Measurements from ENCODE around the gene MRTFB.
"Not testable (repeated sequence)": the region's sequence is repeated elsewhere in the genome, so short reads cannot be mapped to it uniquely, and the experiment has no call there.

MRTFB gene

GRCh38 chr16:14111713-14112538 lies 40.8 kb downstream of the MRTFB start:
- Histone ChIP-seq H3K36me3 (ENCODE audit: control insufficient read depth in 5 of 5, insufficient read depth in 5 of 5, low read length in 5 of 5) (no peaks in the 10 kb centered on the region), H3K9me3 (ENCODE audit: control insufficient read depth in 5 of 5, low read length in 5 of 5) (no peaks in the 10 kb centered on the region), H3K4me3 (ENCODE audit: low read depth in 1 of 5, low read length in 5 of 5) (no peak overlapping the region), H3K27ac (ENCODE audit: low read depth, low read length) (peak overlapping the region; percentile 57), H3K4me1 (ENCODE audit: control insufficient read depth in 5 of 5, insufficient read depth in 5 of 5, low read length in 5 of 5) (peaks cover 11 to 60% (median 33%) of the 10 kb centered on the region in 5 donors), H3K27me3 (ENCODE audit: control insufficient read depth in 5 of 5, insufficient read depth in 4 of 5, low read length in 5 of 5) (no peaks in the 10 kb centered on the region), H3K9ac (ENCODE audit: low read length in 5 of 5) (no peak overlapping the region)

DNA sequence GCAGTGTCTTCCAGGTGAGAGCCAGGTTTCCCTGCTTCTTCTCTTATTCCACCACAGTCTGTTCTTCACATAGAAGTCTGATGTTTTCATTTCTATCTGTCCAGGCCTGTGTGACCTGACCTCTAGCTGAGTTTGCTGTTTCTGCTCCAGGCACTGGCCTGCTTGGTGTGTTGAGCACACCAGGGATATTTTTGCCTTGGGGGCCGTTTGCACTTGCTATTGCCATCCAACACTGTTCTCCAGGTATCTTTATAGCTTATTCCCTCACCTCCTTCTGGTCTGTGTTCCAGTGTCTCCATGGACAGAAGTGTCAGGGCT lies 41.4 kb downstream of the MRTFB start:
- Histone ChIP-seq H3K4me1 (ENCODE audit: control insufficient read depth in 5 of 5, insufficient read depth in 5 of 5, low read length in 5 of 5) (peaks cover 11 to 60% (median 34%) of the 10 kb centered on the region in 5 donors), H3K9me3 (ENCODE audit: control insufficient read depth in 5 of 5, low read length in 5 of 5) (no peaks in the 10 kb centered on the region), H3K27ac (ENCODE audit: low read depth, low read length) (peak overlapping the region; percentile 57), H3K9ac (ENCODE audit: low read length in 5 of 5) (peak overlapping the region in 1 of 5 donors; percentile 35), H3K27me3 (ENCODE audit: control insufficient read depth in 5 of 5, insufficient read depth in 4 of 5, low read length in 5 of 5) (no peaks in the 10 kb centered on the region), H3K36me3 (ENCODE audit: control insufficient read depth in 5 of 5, insufficient read depth in 5 of 5, low read length in 5 of 5) (no peaks in the 10 kb centered on the region), H3K4me3 (ENCODE audit: low read depth in 1 of 5, low read length in 5 of 5) (no peak overlapping the region)

GRCh38 chr16:14113344-14113743 lies 42.2 kb downstream of the MRTFB start:
- no peak overlapping the region for H3K4me3 ChIP-seq (ENCODE audit: low read depth in 1 of 5, low read length in 5 of 5)
- H3K4me1 ChIP-seq (ENCODE audit: control insufficient read depth in 5 of 5, insufficient read depth in 5 of 5, low read length in 5 of 5), result peaks cover 11 to 56% (median 35%) of the 10 kb centered on the region in 5 donors
- peak overlapping the region; percentile 51 for H3K27ac ChIP-seq (ENCODE audit: low read depth, low read length)
- no peaks in the 10 kb centered on the region for H3K36me3 ChIP-seq (ENCODE audit: control insufficient read depth in 5 of 5, insufficient read depth in 5 of 5, low read length in 5 of 5)
- no peaks in the 10 kb centered on the region for H3K27me3 ChIP-seq (ENCODE audit: control insufficient read depth in 5 of 5, insufficient read depth in 4 of 5, low read length in 5 of 5)
- no peaks in the 10 kb centered on the region for H3K9me3 ChIP-seq (ENCODE audit: control insufficient read depth in 5 of 5, low read length in 5 of 5)
- H3K9ac ChIP-seq (ENCODE audit: low read length in 5 of 5), result no peak overlapping the region

- peaks cover 5 to 22% (median 12%) of the 10 kb centered on the region in 5 donors for H3K4me1 ChIP-seq (ENCODE audit: control insufficient read depth in 5 of 5, insufficient read depth in 5 of 5, low read length in 5 of 5)
Measured at GRCh38 chr16:14117051-14117450, 45.9 kb downstream of the MRTFB start.

DNA sequence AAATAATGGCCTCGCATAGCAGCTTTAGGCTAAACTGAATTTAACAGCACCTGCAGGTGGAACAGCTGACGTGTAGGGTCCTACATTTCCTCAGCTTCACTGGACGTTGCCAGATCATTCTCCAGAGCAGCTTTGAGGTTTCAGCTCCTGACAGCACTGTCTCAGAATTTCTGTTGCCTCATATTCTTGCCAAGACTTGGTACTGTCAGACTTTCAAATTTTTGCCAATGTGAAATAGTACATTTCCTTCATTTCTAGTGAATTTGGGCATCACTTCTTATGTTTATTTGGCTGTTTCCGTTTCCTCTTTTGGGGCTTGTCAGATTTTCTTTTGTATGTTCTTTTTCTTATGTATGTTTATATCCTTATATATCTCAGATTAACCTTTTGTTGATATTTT lies 48.7 kb downstream of the MRTFB start:
- Histone ChIP-seq H3K36me3 (ENCODE audit: control insufficient read depth in 5 of 5, insufficient read depth in 5 of 5, low read length in 5 of 5) (peaks cover 0 to 4% (median 0%) of the 10 kb centered on the region in 5 donors), H3K27ac (ENCODE audit: low read depth, low read length) (no peak overlapping the region)

More at GRCh38 chr16:14117051-14117450, 45.9 kb downstream of the MRTFB start:
- Histone ChIP-seq H3K9me3 (ENCODE audit: control insufficient read depth in 5 of 5, low read length in 5 of 5) (peaks cover 0 to 3% (median 0%) of the 10 kb centered on the region in 5 donors), H3K4me3 (ENCODE audit: low read depth in 1 of 5, low read length in 5 of 5) (no peak overlapping the region), H3K9ac (ENCODE audit: low read length in 5 of 5) (no peak overlapping the region), H3K36me3 (ENCODE audit: control insufficient read depth in 5 of 5, insufficient read depth in 5 of 5, low read length in 5 of 5) (peaks cover 0 to 4% (median 0%) of the 10 kb centered on the region in 5 donors), H3K27me3 (ENCODE audit: control insufficient read depth in 5 of 5, insufficient read depth in 4 of 5, low read length in 5 of 5) (no peaks in the 10 kb centered on the region), H3K27ac (ENCODE audit: low read depth, low read length) (no peak overlapping the region)

DNA sequence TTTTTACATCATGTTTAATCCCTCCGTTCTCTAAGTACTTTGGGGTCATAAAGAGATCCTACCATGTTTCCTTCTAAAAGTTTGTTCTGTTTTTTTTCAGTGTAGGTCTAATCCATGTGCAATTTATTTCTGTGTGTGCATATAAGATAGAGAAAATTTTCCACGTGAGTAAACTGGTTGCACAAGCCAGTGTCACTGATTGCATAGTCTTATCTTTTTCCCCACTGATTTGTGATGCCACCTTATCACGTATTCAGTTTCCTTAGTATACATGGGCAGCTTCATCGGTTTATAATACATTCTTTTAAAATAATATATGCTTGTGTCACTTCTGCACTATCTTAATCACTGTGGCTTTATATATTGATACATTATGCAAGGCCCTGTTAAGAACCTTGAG lies 49.2 kb downstream of the MRTFB start:
- no peak overlapping the region for H3K9ac ChIP-seq (ENCODE audit: low read length in 5 of 5)
- H3K36me3 ChIP-seq (ENCODE audit: control insufficient read depth in 5 of 5, insufficient read depth in 5 of 5, low read length in 5 of 5), result peaks cover 0 to 4% (median 0%) of the 10 kb centered on the region in 5 donors
- no peak overlapping the region for H3K4me3 ChIP-seq (ENCODE audit: low read depth in 1 of 5, low read length in 5 of 5)
- no peaks in the 10 kb centered on the region for H3K27me3 ChIP-seq (ENCODE audit: control insufficient read depth in 5 of 5, insufficient read depth in 4 of 5, low read length in 5 of 5)
- H3K4me1 ChIP-seq (ENCODE audit: control insufficient read depth in 5 of 5, insufficient read depth in 5 of 5, low read length in 5 of 5), result peaks cover 0 to 4% (median 2%) of the 10 kb centered on the region in 5 donors
- H3K27ac ChIP-seq (ENCODE audit: low read depth, low read length), result no peak overlapping the region
- peaks cover 0 to 3% (median 0%) of the 10 kb centered on the region in 5 donors for H3K9me3 ChIP-seq (ENCODE audit: control insufficient read depth in 5 of 5, low read length in 5 of 5)

More for the DNA sequence above, 48.7 kb downstream of the MRTFB start:
- H3K9me3 ChIP-seq (ENCODE audit: control insufficient read depth in 5 of 5, low read length in 5 of 5), result peaks cover 0 to 3% (median 0%) of the 10 kb centered on the region in 5 donors
- no peak overlapping the region for H3K4me3 ChIP-seq (ENCODE audit: low read depth in 1 of 5, low read length in 5 of 5)
- H3K4me1 ChIP-seq (ENCODE audit: control insufficient read depth in 5 of 5, insufficient read depth in 5 of 5, low read length in 5 of 5), result peaks cover 0 to 3% (median 2%) of the 10 kb centered on the region in 5 donors
- H3K27me3 ChIP-seq (ENCODE audit: control insufficient read depth in 5 of 5, insufficient read depth in 4 of 5, low read length in 5 of 5), result no peaks in the 10 kb centered on the region
- no peak overlapping the region for H3K9ac ChIP-seq (ENCODE audit: low read length in 5 of 5)

DNA sequence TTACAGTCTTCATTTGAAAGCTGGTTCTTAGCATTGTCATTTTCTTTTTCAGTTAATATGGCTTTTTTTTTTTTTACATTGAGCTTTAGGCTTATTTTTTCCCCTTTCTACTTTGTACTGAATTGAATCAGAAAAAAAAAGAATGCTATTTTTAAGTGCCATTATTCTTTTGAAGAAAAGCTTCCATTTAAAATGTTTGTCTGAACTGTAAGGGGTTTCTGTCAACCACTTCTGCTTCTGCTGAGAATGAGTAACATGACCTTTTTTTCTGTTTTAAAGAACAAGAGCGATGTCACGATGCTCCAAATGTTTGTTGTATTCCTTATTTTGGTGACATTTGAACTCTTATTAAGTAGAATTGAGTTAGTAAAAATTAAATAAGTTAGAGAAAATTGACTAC lies 50.0 kb downstream of the MRTFB start:
- H3K27ac ChIP-seq (ENCODE audit: low read depth, low read length), result no peak overlapping the region
- H3K9me3 ChIP-seq (ENCODE audit: control insufficient read depth in 5 of 5, low read length in 5 of 5), result peaks cover 0 to 3% (median 0%) of the 10 kb centered on the region in 5 donors
- H3K27me3 ChIP-seq (ENCODE audit: control insufficient read depth in 5 of 5, insufficient read depth in 4 of 5, low read length in 5 of 5), result no peaks in the 10 kb centered on the region
- H3K4me3 ChIP-seq (ENCODE audit: low read depth in 1 of 5, low read length in 5 of 5), result no peak overlapping the region
- H3K36me3 ChIP-seq (ENCODE audit: control insufficient read depth in 5 of 5, insufficient read depth in 5 of 5, low read length in 5 of 5), result peaks cover 0 to 4% (median 0%) of the 10 kb centered on the region in 5 donors
- no peak overlapping the region for H3K9ac ChIP-seq (ENCODE audit: low read length in 5 of 5)
- peaks cover 0 to 5% (median 2%) of the 10 kb centered on the region in 5 donors for H3K4me1 ChIP-seq (ENCODE audit: control insufficient read depth in 5 of 5, insufficient read depth in 5 of 5, low read length in 5 of 5)

GRCh38 chr16:14121872-14122271 lies 50.8 kb downstream of the MRTFB start:
- H3K27ac ChIP-seq (ENCODE audit: low read depth, low read length), result no peak overlapping the region
- no peak overlapping the region for H3K9ac ChIP-seq (ENCODE audit: low read length in 5 of 5)
- peaks cover 0 to 5% (median 2%) of the 10 kb centered on the region in 5 donors for H3K4me1 ChIP-seq (ENCODE audit: control insufficient read depth in 5 of 5, insufficient read depth in 5 of 5, low read length in 5 of 5)
- H3K4me3 ChIP-seq (ENCODE audit: low read depth in 1 of 5, low read length in 5 of 5), result no peak overlapping the region
- peaks cover 0 to 3% (median 0%) of the 10 kb centered on the region in 5 donors for H3K9me3 ChIP-seq (ENCODE audit: control insufficient read depth in 5 of 5, low read length in 5 of 5)
- H3K36me3 ChIP-seq (ENCODE audit: control insufficient read depth in 5 of 5, insufficient read depth in 5 of 5, low read length in 5 of 5), result peaks cover 0 to 4% (median 0%) of the 10 kb centered on the region in 5 donors
- H3K27me3 ChIP-seq (ENCODE audit: control insufficient read depth in 5 of 5, insufficient read depth in 4 of 5, low read length in 5 of 5), result no peaks in the 10 kb centered on the region

DNA sequence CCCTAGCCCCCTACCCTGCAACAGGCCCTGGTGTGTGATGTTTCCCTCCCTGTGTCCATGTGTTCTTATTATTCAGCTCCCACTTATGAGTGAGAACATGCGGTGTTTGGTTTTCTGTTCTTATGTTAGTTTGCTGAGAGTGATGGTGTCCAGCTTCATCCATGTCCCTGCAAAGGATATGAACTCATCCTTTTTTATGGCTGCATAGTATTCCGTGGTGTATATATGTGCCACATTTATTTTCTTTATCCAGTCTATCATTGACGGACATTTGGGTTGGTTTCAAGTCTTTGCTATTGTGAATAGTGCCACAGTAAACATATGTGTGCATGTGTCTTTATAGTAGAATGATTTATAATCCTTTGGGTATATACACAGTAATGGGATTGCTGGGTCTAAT lies 51.3 kb downstream of the MRTFB start:
- not testable (repeated sequence) for H3K4me3 ChIP-seq (ENCODE audit: low read depth in 1 of 5, low read length in 5 of 5); H3K4me1 ChIP-seq (ENCODE audit: control insufficient read depth in 5 of 5, insufficient read depth in 5 of 5, low read length in 5 of 5); H3K9me3 ChIP-seq (ENCODE audit: control insufficient read depth in 5 of 5, low read length in 5 of 5); H3K36me3 ChIP-seq (ENCODE audit: control insufficient read depth in 5 of 5, insufficient read depth in 5 of 5, low read length in 5 of 5); H3K9ac ChIP-seq (ENCODE audit: low read length in 5 of 5); H3K27me3 ChIP-seq (ENCODE audit: control insufficient read depth in 5 of 5, insufficient read depth in 4 of 5, low read length in 5 of 5); H3K27ac ChIP-seq (ENCODE audit: low read depth, low read length)

DNA sequence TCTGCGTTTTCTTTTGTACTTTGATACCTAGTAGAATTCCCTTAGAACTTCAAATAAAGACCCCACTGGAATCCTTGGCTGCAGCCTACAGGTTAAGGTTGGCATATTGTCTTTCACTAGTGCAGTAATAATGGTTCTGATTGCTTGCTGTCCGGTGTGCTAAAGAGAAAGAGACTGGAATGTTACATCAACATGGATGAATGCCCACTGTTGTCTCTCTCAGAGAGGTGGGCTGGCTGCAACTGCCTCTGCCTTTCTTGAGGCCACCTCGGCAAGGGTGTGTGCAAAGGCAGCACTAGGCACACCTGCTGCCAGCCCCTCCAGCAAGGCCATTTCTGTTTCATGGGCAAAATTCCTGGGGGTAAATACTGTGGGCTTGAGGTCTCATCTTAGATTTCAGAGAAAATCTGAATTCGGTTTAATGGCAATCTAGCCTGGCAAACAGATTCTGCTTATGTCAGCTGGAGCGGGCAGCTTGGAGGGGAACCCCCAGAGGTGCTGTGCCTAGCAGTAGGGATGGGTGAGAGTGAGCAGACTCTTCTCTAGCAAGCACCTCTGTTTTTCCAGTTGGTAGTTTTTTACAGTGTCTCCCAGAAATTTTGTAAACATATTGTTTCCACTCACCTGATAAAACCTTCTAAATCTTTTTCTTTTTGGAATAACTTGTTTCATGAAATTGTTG lies 54.0 kb downstream of the MRTFB start:
- H3K27me3 ChIP-seq (ENCODE audit: control insufficient read depth in 5 of 5, insufficient read depth in 4 of 5, low read length in 5 of 5), result no peaks in the 10 kb centered on the region
- H3K4me1 ChIP-seq (ENCODE audit: control insufficient read depth in 5 of 5, insufficient read depth in 5 of 5, low read length in 5 of 5), result peaks cover 0 to 5% (median 0%) of the 10 kb centered on the region in 5 donors
- H3K27ac ChIP-seq (ENCODE audit: low read depth, low read length), result no peak overlapping the region
- peak overlapping the region in 1 of 5 donors; percentile 32 for H3K9ac ChIP-seq (ENCODE audit: low read length in 5 of 5)
- H3K36me3 ChIP-seq (ENCODE audit: control insufficient read depth in 5 of 5, insufficient read depth in 5 of 5, low read length in 5 of 5), result peaks cover 0 to 2% (median 0%) of the 10 kb centered on the region in 5 donors
- no peaks in the 10 kb centered on the region for H3K9me3 ChIP-seq (ENCODE audit: control insufficient read depth in 5 of 5, low read length in 5 of 5)
- no peak overlapping the region for H3K4me3 ChIP-seq (ENCODE audit: low read depth in 1 of 5, low read length in 5 of 5)
